GM18909 (cell line): ENCODE measurements around the gene TMEM128.

ENCODE experiments used
- ATAC-seq: cut with Tn5 transposase; IDR thresholded peaks from one replicate; pipeline ENCODE4 v1.9.1; 2021; ENCODE audit warnings: mild to moderate bottlenecking; ENCODE audit not compliant: unreplicated experiment, poor library complexity

The TMEM128 gene

GRCh38 chr4:4248029-4248884, at the start of gene TMEM128:
TMEM128 (minus strand) TSS chr4:4248223; CDS start chr4:4248202, 21 bp downstream.
- ATAC-seq = peak; percentile 95

- no peak for ATAC-seq
Measured at GRCh38 chr4:4296283-4296846, 48.3 kb upstream of the TMEM128 start.

- no peak for ATAC-seq
Measured at GRCh38 chr4:4293279-4293678, 45.3 kb upstream of the TMEM128 start.

- peak; percentile 82 for ATAC-seq
Measured at GRCh38 chr4:4289941-4290850, 42.2 kb upstream of the TMEM128 start, which contains the start of the genes LYAR and ZBTB49. LYAR (minus strand) TSS chr4:4290154; CDS start chr4:4283742, 6,412 bp downstream. ZBTB49 (plus strand) TSS chr4:4290251; CDS start chr4:4299946, 9,695 bp downstream.

GRCh38 chr4:4289597-4289940, 41.5 kb upstream of the TMEM128 start:
- ATAC-seq = peak; percentile 40

GRCh38 chr4:4289055-4289454, 41.0 kb upstream of the TMEM128 start:
- no peak for ATAC-seq

- ATAC-seq = no peak
Measured at GRCh38 chr4:4288098-4288497, 40.1 kb upstream of the TMEM128 start.

- ATAC-seq = no peak
Measured at GRCh38 chr4:4284827-4285618, 37.0 kb upstream of the TMEM128 start.

- ATAC-seq = no peak
Measured at GRCh38 chr4:4281787-4282186, 33.8 kb upstream of the TMEM128 start.

- no peak for ATAC-seq
Measured at GRCh38 chr4:4277531-4277930, 29.5 kb upstream of the TMEM128 start.

GRCh38 chr4:4274226-4274625, 26.2 kb upstream of the TMEM128 start:
- ATAC-seq = no peak

- no peak for ATAC-seq
Measured at GRCh38 chr4:4271912-4272311, 23.9 kb upstream of the TMEM128 start.

GRCh38 chr4:4270529-4270928, 22.5 kb upstream of the TMEM128 start:
- ATAC-seq = no peak

- no peak for ATAC-seq
Measured at GRCh38 chr4:4269856-4270255, 21.8 kb upstream of the TMEM128 start.

- ATAC-seq = no peak
Measured at GRCh38 chr4:4269331-4269731, 21.3 kb upstream of the TMEM128 start.

GRCh38 chr4:4268776-4269175, 20.8 kb upstream of the TMEM128 start:
- no peak for ATAC-seq

- no peak for ATAC-seq
Measured at GRCh38 chr4:4267981-4268380, 20.0 kb upstream of the TMEM128 start.

GRCh38 chr4:4260185-4260751, 12.2 kb upstream of the TMEM128 start:
- ATAC-seq = no peak

- ATAC-seq = no peak
Measured at GRCh38 chr4:4259484-4260100, 11.6 kb upstream of the TMEM128 start.
